Measurements from ENCODE around the gene CPED1. TPM values are rescaled to one million over a fixed set of nuclear protein-coding genes. Genes with fewer than 3 reads are reported as not detected.

Gene CPED1
- polyA plus RNA-seq, 1 donor from 2014 or later, result not detected

- Histone ChIP-seq H3K36me3 (ENCODE audit: insufficient read depth, low read length) (no peaks in the 10 kb centered on the region), H3K27me3 (ENCODE audit: insufficient read depth, low read depth, low read length) (no peaks in the 10 kb centered on the region), H3K9me3 (ENCODE audit: low read length) (no peaks in the 10 kb centered on the region), H2AFZ (ENCODE audit: low read depth, low read length) (no peak overlapping the region), H3K79me2 (replicated peaks; ENCODE audit: insufficient read depth, low read length) (no peaks in the 10 kb centered on the region), H3K9me2 (ENCODE audit: insufficient read depth, low read length) (no peaks in the 10 kb centered on the region), H3F3A (ENCODE audit: insufficient read depth, low read length, poor library complexity, severe bottlenecking) (no peaks in the 10 kb centered on the region), H3K4me3 (ENCODE audit: low read length) (no peak overlapping the region), H3K4me2 (ENCODE audit: low read length) (no peak overlapping the region), H3K9ac (ENCODE audit: low read length) (no peak overlapping the region), H4K20me1 (ENCODE audit: insufficient read depth) (no peaks in the 10 kb centered on the region), H3K27ac (ENCODE audit: low read length) (no peak overlapping the region)
- TF ChIP-seq EZH2 (IDR thresholded peaks at IDR 0.05; ENCODE audit: borderline replicate concordance, insufficient read depth, low read length, poor library complexity, severe bottlenecking) (no peak), EP300 (conservative IDR thresholded peaks at IDR 0.05; ENCODE audit: poor library complexity, severe bottlenecking) (no peak), REST (IDR thresholded peaks at IDR 0.05; ENCODE audit: borderline replicate concordance) (no peak)
These were observed 240.3 kb downstream of the CPED1 start for GRCh38 chr7:121228779-121229178.

GRCh38 chr7:121235201-121235600, 246.7 kb downstream of the CPED1 start:
- Histone ChIP-seq H3K36me3 (ENCODE audit: insufficient read depth, low read length) (no peaks in the 10 kb centered on the region), H2AFZ (ENCODE audit: low read depth, low read length) (no peak overlapping the region), H3K27me3 (ENCODE audit: insufficient read depth, low read depth, low read length) (no peaks in the 10 kb centered on the region), H3K27ac (ENCODE audit: low read length) (no peak overlapping the region), H3F3A (ENCODE audit: insufficient read depth, low read length, poor library complexity, severe bottlenecking) (no peaks in the 10 kb centered on the region), H3K4me3 (ENCODE audit: low read length) (no peak overlapping the region), H3K4me2 (ENCODE audit: low read length) (no peak overlapping the region), H3K9ac (ENCODE audit: low read length) (no peak overlapping the region), H3K9me3 (ENCODE audit: low read length) (no peaks in the 10 kb centered on the region), H4K20me1 (ENCODE audit: insufficient read depth) (no peaks in the 10 kb centered on the region), H3K79me2 (replicated peaks; ENCODE audit: insufficient read depth, low read length) (no peaks in the 10 kb centered on the region), H3K9me2 (ENCODE audit: insufficient read depth, low read length) (no peaks in the 10 kb centered on the region)
- TF ChIP-seq CTCF (IDR thresholded peaks at IDR 0.05; ENCODE audit: poor library complexity, severe bottlenecking), result no peak
- TF ChIP-seq RAD21 (conservative IDR thresholded peaks at IDR 0.05), result no peak

- Histone ChIP-seq H3K9ac (ENCODE audit: low read length) (no peak overlapping the region), H3K9me2 (ENCODE audit: insufficient read depth, low read length) (no peaks in the 10 kb centered on the region), H3K9me3 (ENCODE audit: low read length) (no peaks in the 10 kb centered on the region), H3F3A (ENCODE audit: insufficient read depth, low read length, poor library complexity, severe bottlenecking) (no peaks in the 10 kb centered on the region), H3K27me3 (ENCODE audit: insufficient read depth, low read depth, low read length) (no peaks in the 10 kb centered on the region), H3K4me3 (ENCODE audit: low read length) (no peak overlapping the region), H4K20me1 (ENCODE audit: insufficient read depth) (no peaks in the 10 kb centered on the region), H3K27ac (ENCODE audit: low read length) (no peak overlapping the region), H3K79me2 (replicated peaks; ENCODE audit: insufficient read depth, low read length) (no peaks in the 10 kb centered on the region), H3K4me2 (ENCODE audit: low read length) (no peak overlapping the region), H3K36me3 (ENCODE audit: insufficient read depth, low read length) (no peaks in the 10 kb centered on the region), H2AFZ (ENCODE audit: low read depth, low read length) (no peak overlapping the region)
- TF ChIP-seq MXI1 (conservative IDR thresholded peaks at IDR 0.05; ENCODE audit: poor library complexity, severe bottlenecking), result no peak
- no peak for TF ChIP-seq EZH2 (IDR thresholded peaks at IDR 0.05; ENCODE audit: borderline replicate concordance, insufficient read depth, low read length, poor library complexity, severe bottlenecking)
- TF ChIP-seq REST (IDR thresholded peaks at IDR 0.05; ENCODE audit: borderline replicate concordance), result no peak
These were observed 249.1 kb downstream of the CPED1 start for GRCh38 chr7:121237601-121238000.
